ENCODE measurements around the gene CDH8. TPM values are rescaled to one million over a fixed set of nuclear protein-coding genes. Genes with fewer than 3 reads are reported as not detected.

The CDH8 gene
- total and polyA plus RNA-seq, 9 donors = 0.42 to 2.9 (median 1.5) TPM

DNA sequence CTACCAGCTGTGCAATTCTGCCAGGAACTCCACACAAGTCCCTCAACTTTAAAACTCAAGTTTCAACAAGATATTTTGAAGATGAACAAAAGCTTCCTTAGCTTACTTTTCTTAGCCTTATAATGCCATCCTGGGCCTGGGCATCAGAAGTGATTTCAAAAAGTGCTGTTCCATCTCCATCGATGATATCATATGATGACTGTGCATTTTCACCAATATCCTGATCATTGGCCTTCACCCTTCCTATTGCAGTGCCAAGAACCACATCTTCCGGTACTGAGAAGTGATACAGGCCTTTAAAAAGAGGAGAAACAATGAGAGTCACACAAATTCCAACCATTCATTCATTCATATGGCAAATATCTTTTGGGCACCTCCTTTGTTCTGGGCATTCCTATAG, 215.4 kb downstream of the CDH8 start:
- whole genome bisulfite sequencing, 3 donors = 55 to 72% (median 56%) methylated on average over 2 of the region's 2 CpGs
- no peaks in the 10 kb centered on the region for H3K36me3 ChIP-seq
- no peaks in the 10 kb centered on the region for H3K27me3 ChIP-seq
- DNase-seq = no peak
- TF ChIP-seq, protein P1, sequence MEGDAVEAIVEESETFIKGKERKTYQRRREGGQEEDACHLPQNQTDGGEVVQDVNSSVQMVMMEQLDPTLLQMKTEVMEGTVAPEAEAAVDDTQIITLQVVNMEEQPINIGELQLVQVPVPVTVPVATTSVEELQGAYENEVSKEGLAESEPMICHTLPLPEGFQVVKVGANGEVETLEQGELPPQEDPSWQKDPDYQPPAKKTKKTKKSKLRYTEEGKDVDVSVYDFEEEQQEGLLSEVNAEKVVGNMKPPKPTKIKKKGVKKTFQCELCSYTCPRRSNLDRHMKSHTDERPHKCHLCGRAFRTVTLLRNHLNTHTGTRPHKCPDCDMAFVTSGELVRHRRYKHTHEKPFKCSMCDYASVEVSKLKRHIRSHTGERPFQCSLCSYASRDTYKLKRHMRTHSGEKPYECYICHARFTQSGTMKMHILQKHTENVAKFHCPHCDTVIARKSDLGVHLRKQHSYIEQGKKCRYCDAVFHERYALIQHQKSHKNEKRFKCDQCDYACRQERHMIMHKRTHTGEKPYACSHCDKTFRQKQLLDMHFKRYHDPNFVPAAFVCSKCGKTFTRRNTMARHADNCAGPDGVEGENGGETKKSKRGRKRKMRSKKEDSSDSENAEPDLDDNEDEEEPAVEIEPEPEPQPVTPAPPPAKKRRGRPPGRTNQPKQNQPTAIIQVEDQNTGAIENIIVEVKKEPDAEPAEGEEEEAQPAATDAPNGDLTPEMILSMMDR (IDR thresholded peaks at IDR 0.05) = no peak
- TF ChIP-seq EP300 (IDR thresholded peaks at IDR 0.05) = no peak
- TF ChIP-seq POLR2A (IDR thresholded peaks at IDR 0.05) = no peak
- no peak overlapping the region for H3K27ac ChIP-seq
- H3K9me3 ChIP-seq = no peaks in the 10 kb centered on the region
- no peak overlapping the region for H3K4me3 ChIP-seq
- intact Hi-C loops (cut with DNase I) = no loop called here
- no peaks in the 10 kb centered on the region for H3K4me1 ChIP-seq (ENCODE audit: insufficient read depth)

DNA sequence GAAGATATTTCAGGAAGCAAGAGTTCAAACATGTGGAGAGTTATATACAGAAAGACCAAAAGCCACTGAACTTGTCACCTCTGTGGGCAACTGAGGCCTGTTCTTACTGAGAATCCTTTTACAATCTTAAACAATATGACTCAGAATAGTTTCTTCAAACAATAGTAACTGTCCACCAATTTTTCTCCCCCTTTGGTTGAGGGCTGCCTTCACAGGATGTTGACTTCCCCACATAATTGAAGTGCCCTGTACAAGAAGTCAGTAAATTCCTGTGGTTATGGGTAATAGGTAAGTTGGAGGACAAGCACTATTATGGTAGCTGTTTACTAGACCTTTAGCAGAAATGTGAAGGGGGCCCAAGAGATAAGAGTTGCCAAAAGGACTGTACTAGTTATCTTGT, 215.8 kb downstream of the CDH8 start:
- Histone ChIP-seq H3K36me3 (no peaks in the 10 kb centered on the region), H3K4me1 (ENCODE audit: insufficient read depth) (no peaks in the 10 kb centered on the region), H3K4me3 (no peak overlapping the region), H3K9me3 (no peaks in the 10 kb centered on the region), H3K27ac (no peak overlapping the region), H3K27me3 (no peaks in the 10 kb centered on the region)
- intact Hi-C loops (cut with DNase I) = no loop called here
- TF ChIP-seq EP300 (IDR thresholded peaks at IDR 0.05) (no peak), POLR2A (IDR thresholded peaks at IDR 0.05) (no peak)
- TF ChIP-seq, protein P1 (IDR thresholded peaks at IDR 0.05) = no peak
- DNase-seq = no peak

DNA sequence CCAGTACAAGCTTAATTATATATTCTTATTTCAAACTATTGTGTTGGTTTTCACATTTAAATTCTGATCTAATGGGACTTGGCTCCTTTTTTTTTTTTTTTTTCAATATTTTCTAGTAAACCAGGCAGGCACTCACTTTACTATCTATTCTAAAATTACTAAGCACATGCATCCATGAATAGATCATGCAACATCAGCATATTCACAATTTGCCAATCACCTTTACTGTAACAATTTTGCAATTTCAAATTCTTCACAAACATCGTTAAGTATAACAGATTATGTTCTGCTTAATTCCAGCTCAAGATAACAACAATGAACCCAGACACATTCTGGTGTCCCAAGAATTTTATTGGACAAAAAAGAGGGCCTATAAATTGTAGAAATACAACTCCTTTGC, 217.4 kb downstream of the CDH8 start:
- TF ChIP-seq, protein P1 (IDR thresholded peaks at IDR 0.05) = no peak
- no peak for TF ChIP-seq EP300 (IDR thresholded peaks at IDR 0.05)
- no peak for TF ChIP-seq POLR2A (IDR thresholded peaks at IDR 0.05)
- no peaks in the 10 kb centered on the region for H3K9me3 ChIP-seq
- H3K27me3 ChIP-seq = no peaks in the 10 kb centered on the region
- no peak overlapping the region for H3K27ac ChIP-seq
- 78 to 86% (median 79%) methylated on average over 1 of the region's 1 CpG for WGBS, 3 donors
- H3K4me3 ChIP-seq = no peak overlapping the region
- no peaks in the 10 kb centered on the region for H3K36me3 ChIP-seq
- intact Hi-C loops (cut with DNase I) = no loop called here
- H3K4me1 ChIP-seq (ENCODE audit: insufficient read depth) = no peaks in the 10 kb centered on the region
- DNase-seq = no peak

- Histone ChIP-seq H3K36me3 (no peaks in the 10 kb centered on the region), H3K4me1 (ENCODE audit: insufficient read depth) (no peaks in the 10 kb centered on the region), H3K27ac (no peak overlapping the region), H3K4me3 (no peak overlapping the region), H3K9me3 (no peaks in the 10 kb centered on the region), H3K27me3 (no peaks in the 10 kb centered on the region)
- no peak for TF ChIP-seq POLR2A (IDR thresholded peaks at IDR 0.05)
- no peak for TF ChIP-seq EP300 (IDR thresholded peaks at IDR 0.05)
- TF ChIP-seq, protein P1 (IDR thresholded peaks at IDR 0.05) = no peak
- intact Hi-C loops (cut with DNase I) = no loop called here
- no peak for DNase-seq
- 75 to 79% (median 78%) methylated on average over 8 of the region's 8 CpGs for WGBS, 3 donors
These were observed 218.5 kb downstream of the CDH8 start for GRCh38 chr16:61817583-61818278.
